IPS-20b (cell line): ENCODE data around the gene BCL11B.

Experiments used
- H3K27ac ChIP-seq: one replicate; pipeline ENCODE4 v1.5.1; 2013; ENCODE audit warnings: low read length
- H3K27me3 ChIP-seq: 2 replicates; pipeline ENCODE4 v1.6.1; 2013; ENCODE audit warnings: mild to moderate bottlenecking, low read length, inconsistent platforms; ENCODE audit not compliant: insufficient read depth
- H3K36me3 ChIP-seq: 2 replicates; pipeline ENCODE4 v1.6.1; 2013; ENCODE audit warnings: low read depth, mild to moderate bottlenecking, inconsistent platforms, low read length, moderate library complexity; ENCODE audit not compliant: insufficient read depth
- H3K4me1 ChIP-seq: 2 replicates; pipeline ENCODE4 v1.6.1; 2013; ENCODE audit warnings: mild to moderate bottlenecking, control low read depth, inconsistent platforms, low read length, moderate library complexity; ENCODE audit not compliant: insufficient read depth
- H3K4me3 ChIP-seq: 2 replicates; pipeline ENCODE4 v1.5.1; 2013; ENCODE audit warnings: mild to moderate bottlenecking, low read length, inconsistent platforms
- H3K9ac ChIP-seq: 2 replicates; pipeline ENCODE4 v1.6.1; 2013; ENCODE audit warnings: low read depth, mild to moderate bottlenecking, inconsistent platforms, low read length, moderate library complexity
- H3K9me3 ChIP-seq: 2 replicates; pipeline ENCODE4 v1.6.1; 2013; ENCODE audit warnings: mild to moderate bottlenecking, low read depth, low read length, inconsistent platforms; ENCODE audit not compliant: insufficient read depth

The BCL11B gene

DNA sequence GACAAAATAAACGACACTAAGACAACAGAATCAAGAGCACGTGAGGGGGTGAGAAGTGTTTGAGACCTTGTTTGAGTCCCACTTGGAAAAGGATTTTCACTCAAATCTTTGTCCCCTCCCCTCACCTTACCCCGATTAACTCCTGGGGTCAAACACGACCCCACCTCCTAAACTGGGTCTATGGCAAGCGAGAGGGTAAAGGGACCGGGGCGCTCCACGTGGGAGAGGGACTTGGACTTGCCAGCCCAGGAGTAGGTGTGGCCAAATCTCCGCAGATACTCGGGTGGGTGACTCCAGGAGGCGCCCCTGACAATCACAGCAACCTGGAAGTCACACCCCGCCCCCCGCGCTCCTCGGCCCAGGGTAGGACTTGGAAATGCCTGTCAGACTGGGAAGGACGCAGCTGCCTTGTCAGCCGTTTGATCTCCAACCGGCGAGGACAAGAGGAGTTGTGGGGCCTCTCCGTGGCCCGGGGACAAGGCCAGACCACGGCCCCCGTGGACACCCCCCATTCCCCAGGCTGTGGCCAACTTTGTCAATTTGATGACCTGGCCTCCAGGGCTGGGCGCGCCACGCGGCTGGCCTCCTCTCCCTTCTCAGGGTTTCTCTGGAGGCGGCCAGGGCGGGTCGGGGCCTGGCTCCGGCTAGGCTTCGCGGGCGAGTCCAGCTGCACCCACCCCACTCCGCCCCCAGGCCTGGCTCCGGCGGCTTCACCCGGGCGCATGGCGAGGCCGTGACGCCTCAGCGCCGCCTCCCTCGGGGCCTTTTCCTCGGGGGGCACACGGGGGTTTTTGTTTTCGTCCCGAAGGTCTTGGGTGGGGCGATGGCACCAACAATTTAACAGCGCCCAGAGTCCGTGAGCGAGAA is 1.1 kb upstream of the BCL11B start:
- Histone ChIP-seq H3K9ac (peak overlapping the region; percentile 81; the same call in 1 of the 2 replicates), H3K36me3 (no peaks in the 10 kb centered on the region), H3K4me3 (peak overlapping the region; percentile 86), H3K9me3 (no peaks in the 10 kb centered on the region), H3K27me3 (peaks cover 81% of the 10 kb centered on the region), H3K27ac (no peak overlapping the region), H3K4me1 (peaks cover 19% of the 10 kb centered on the region)

DNA sequence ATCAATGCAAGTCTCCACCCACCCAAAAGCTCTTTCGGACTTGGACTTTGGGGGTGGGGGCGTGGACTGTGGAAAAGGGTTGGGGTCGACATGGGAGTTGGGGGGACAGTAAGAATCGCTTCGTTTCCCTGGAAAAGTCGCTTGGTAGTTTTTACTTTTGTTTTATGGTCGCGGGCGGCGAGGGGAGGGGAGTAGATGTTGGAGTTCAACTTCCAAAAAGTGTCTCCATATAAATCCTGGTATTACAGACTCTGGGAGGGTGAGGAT is 568 bp upstream of the BCL11B start:
- Histone ChIP-seq H3K4me1 (peaks cover 19% of the 10 kb centered on the region), H3K27ac (no peak overlapping the region), H3K36me3 (no peaks in the 10 kb centered on the region), H3K9ac (peak overlapping the region; percentile 81; the same call in 1 of the 2 replicates), H3K27me3 (peaks cover 81% of the 10 kb centered on the region), H3K4me3 (peak overlapping the region; percentile 86), H3K9me3 (no peaks in the 10 kb centered on the region)

DNA sequence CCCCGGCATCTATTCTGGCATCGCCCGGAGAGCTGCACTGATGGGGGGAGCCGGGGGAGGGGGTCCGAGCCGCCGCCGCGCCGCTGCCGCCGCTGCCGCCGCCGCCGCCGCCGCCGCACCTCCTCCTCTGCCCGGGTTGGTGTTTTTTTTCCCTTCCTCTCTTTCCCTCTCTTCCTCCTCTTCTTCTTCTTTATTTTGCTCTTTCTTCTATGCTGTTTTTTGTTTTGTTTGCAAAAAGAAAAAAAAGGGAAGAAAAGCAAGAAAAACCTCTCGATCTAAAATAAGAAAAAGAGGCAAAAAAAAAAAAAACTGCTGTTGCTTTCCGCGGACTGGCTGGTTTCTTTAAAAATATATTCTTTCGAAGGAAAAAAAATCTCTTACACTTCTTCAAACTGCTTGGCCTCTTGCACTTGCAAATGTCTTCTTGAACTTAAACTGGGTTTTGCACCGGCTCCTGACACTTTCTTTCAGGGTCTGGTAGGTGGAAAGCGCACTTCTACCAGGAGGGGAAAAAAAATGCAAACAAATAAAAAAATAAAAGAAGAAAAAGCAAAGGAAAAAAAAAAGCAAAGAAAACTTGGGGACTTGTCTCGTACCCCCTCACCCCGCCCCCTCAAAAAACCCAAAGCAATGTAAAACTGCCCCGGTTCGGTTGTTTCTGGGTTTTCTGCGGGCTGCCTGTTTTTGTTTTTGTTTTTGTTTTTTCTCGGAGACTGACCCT is 616 bp downstream of the BCL11B start:
- Histone ChIP-seq H3K9ac (peak overlapping the region; percentile 81; the same call in 1 of the 2 replicates), H3K9me3 (no peaks in the 10 kb centered on the region)

DNA sequence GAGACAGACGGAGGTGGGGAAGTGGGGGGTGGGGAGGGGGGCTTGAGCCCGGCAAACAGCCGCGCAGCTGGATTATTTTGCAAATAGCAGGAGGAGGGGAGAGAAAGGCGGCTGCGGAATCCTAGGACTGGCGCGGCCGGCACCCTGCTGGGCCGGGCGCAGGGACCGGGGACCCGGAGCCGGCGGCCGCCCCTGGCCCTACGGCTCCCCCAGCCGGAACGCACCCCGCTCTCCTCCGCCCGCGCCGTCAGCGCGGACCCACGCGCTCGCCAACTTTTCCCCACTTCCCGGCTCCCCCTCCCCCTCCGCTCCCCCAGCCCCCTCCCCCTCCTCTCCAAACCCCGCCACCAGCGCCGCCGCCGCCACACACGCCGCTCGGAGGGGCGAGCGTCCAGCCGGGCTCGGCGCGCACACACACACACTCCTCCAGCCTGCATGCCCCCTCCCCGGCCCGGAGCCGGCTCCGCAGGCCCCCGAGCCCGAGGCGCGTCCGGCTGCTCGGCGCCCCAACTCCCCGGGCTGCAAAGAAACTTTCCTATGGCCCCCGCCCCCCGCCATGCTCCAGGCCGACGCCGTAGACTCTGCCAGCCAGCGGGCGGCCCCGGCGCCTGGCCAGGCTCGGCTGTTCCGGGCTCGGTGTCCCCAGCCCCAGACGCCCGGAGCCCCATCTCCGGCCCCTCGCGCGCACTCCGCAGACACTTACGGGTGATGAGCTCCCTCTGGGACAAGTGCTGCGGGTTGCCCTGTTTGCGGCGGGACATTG is 1.4 kb downstream of the BCL11B start:
- Histone ChIP-seq H3K4me3 (peak overlapping the region; percentile 86), H3K27ac (no peak overlapping the region)

More for the DNA sequence above, 616 bp downstream of the BCL11B start:
- Histone ChIP-seq H3K27me3 (peaks cover 78% of the 10 kb centered on the region), H3K36me3 (no peaks in the 10 kb centered on the region), H3K4me3 (peak overlapping the region; percentile 86), H3K27ac (no peak overlapping the region), H3K4me1 (peaks cover 16% of the 10 kb centered on the region)

DNA sequence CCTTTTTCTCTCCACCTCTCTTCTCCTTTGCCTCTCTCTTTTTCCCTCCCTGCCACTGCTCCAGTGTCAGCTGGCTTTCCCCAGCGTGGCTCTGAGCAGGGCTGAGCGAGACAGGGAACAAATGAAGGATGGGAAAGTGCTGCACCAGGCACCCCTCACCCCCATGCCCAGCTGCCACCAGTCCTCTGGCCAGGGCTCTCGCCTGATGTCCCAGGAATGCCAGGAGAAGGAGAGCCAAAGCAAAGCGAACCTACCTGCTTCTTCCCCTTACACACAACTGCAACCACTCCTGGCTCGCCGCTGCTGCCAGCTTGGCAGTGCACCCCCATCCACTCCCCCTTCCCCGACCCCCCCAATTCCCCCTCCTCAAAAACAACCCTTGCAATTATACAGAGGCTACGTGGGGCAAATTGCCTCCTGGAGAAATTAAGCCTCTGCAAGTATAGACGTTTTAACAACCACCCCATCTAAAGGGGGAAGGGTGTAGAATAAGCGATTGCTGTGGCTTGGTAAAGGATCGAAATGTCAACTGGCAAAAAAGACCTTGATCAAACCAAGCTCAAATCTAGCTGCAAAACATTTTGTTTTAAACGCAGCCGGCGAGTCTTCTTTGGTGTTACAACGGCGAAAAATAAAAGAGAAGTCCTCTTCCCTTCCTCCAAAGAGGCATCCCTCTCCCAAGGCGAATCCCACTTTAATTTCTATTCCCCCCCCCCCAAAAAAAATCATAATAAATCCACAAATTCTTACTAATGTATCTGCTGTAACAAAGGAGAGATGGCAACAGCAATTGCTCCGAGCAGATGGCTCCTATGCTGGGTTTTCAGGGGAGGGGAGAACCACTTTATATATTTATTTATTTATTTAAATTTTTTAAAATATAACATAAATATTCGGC is 2.9 kb downstream of the BCL11B start:
- peaks cover 79% of the 10 kb centered on the region for H3K27me3 ChIP-seq

More for the DNA sequence above, 1.4 kb downstream of the BCL11B start:
- Histone ChIP-seq H3K9ac (peak overlapping the region; percentile 72; the same call in 1 of the 2 replicates), H3K4me1 (peaks cover 20% of the 10 kb centered on the region), H3K27me3 (peaks cover 78% of the 10 kb centered on the region), H3K9me3 (no peaks in the 10 kb centered on the region), H3K36me3 (no peaks in the 10 kb centered on the region)

DNA sequence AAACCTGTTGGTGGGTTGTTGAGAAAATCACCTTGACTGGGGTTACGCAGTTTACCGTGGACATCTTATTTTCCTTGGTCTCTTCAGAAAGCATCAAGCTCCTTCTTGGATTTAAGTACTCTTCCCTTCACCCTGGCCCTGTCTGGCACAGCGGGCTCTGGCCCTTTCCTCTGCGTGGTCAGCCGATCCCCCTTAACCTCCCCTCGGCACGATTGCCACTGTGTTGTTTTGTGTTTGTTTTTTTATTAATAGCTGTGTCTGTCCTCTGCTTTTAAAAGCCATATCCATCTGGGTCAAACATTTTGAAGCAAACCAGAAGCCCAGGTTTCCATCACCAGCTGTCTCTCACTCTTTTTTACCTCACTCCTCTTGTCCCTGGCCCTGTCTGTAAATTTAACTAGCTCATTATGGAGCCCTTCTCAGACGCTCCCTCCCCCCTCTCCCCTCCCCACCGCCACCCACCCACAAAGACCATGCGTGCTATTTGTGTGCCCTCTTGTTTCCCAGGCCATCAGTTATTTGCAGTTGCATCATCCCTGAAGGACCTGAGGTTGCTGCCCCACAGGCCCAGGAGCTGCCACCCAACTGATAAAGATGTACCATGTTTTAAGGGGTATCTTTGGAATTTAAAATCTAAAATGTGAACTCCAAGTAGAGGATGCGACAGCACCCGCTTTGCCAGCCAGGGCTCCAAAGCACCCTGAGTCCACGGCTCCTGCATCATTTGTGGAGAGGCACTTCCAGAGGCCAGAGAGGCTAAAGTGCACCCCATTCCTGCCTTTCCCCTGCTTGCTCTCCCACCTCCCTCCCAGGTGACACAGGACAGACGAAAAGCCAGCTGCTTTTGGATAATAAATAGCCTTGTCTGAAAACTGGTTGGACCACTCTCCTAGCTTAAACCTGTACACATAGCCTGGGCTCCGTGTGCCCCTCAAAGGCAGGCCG is 3.9 kb downstream of the BCL11B start:
- H3K36me3 ChIP-seq, result no peaks in the 10 kb centered on the region
- H3K9me3 ChIP-seq, result no peaks in the 10 kb centered on the region
- peaks cover 28% of the 10 kb centered on the region for H3K4me1 ChIP-seq
- H3K4me3 ChIP-seq, result peak overlapping the region; percentile 71; the same call in 1 of the 2 replicates
- no peak overlapping the region for H3K27ac ChIP-seq
- H3K27me3 ChIP-seq, result peaks cover 69% of the 10 kb centered on the region
- H3K9ac ChIP-seq, result peak overlapping the region; percentile 49; the same call in 1 of the 2 replicates

More for the DNA sequence above, 2.9 kb downstream of the BCL11B start:
- no peaks in the 10 kb centered on the region for H3K9me3 ChIP-seq
- H3K4me1 ChIP-seq, result peaks cover 20% of the 10 kb centered on the region
- H3K27ac ChIP-seq, result no peak overlapping the region
- peak overlapping the region; percentile 50; the same call in 1 of the 2 replicates for H3K9ac ChIP-seq
- H3K4me3 ChIP-seq, result peak overlapping the region; percentile 71
- no peaks in the 10 kb centered on the region for H3K36me3 ChIP-seq

DNA sequence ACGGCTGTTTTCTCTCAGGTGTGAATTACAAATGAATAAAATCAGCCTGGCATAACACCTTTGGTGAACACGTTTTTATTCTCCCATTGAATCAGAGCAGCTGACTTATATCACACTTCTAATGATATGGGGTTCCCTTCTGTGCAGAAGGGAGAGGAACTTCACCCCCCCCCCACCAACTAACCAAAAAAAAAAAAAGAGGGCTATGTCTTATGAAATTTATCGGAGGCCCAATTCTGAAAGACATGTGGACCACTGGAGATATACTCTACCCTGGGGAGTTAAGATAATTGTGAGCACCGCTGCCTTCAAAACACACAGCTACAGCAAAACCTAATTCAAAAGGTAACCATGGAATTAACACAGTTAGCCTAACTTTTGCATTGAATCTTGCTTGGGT is 4.6 kb downstream of the BCL11B start:
- H3K9ac ChIP-seq, result peak overlapping the region; percentile 49; the same call in 1 of the 2 replicates
- peaks cover 35% of the 10 kb centered on the region for H3K4me1 ChIP-seq
- no peaks in the 10 kb centered on the region for H3K9me3 ChIP-seq
- H3K36me3 ChIP-seq, result no peaks in the 10 kb centered on the region
- no peak overlapping the region for H3K27ac ChIP-seq
- peaks cover 62% of the 10 kb centered on the region for H3K27me3 ChIP-seq
- H3K4me3 ChIP-seq, result 0 out of 2 replicates have a peak overlapping the region, but pooled peaks have one; percentile 13

DNA sequence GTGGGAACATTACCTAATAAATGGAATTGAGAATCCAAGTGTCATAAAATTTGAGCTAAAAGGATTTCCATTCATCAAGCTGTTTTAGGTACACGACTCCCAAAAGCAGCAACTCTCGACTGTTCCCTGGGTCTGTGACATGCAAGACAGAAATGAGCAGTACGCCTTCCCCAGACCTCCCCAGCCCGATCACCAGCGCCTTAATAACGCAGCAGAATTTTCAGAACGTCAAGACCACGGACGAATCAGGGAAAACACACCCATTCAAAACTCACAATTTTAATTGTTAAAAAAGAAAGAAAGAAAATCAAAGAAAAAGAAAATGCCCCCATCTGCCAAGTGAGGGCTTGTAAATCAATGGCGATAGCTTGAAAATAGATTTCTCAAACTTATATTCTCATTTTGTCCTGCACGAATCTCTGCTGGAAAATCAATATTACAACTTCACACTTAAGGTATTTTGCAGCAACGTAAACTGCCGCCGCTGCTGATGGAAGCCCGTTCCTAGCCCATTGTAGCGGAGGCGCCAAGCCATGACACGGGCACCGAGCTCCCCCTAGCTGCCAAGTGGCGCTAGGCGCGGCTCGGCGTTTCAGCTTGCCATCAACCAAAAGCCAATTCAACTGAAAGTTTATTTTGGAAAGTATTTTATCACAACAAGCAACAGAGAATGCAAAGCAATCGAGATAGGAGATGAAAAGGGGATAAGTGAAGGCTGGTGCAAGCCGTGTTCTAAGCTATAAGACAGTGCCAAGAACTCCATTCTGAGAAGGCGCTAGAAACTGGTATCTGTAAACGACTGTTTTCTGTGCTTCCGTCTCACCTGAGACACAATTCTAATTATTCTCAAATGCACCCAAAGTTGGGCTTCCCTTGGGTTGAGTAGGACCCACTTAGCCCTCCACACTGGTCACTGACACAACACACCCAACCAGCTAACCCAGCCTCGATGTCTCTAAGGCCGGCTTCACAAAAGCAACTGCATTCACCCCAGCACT is 5.5 kb downstream of the BCL11B start:
- no peak overlapping the region for H3K27ac ChIP-seq
- H3K9ac ChIP-seq, result peak overlapping the region; percentile 29; the same call in 1 of the 2 replicates
- peaks cover 55% of the 10 kb centered on the region for H3K27me3 ChIP-seq

DNA sequence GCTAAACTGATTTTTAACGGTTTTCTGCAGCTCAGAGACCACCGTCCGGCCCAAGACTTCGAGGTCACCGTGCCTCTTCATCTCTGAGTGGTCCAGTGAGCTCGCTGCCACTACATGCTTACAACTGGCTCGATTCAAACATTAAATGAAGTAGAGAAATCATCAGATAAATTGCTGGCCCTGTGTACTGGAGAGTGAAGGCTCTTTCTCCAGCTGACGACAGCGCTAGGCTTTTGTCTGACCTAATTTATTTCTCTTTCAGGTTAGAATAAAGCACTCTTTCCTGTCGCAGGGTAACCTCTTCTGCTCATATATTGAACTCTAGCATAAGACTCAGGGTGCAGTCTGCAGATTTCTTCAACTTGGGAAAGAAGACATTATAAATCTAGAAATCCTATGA is 6.4 kb downstream of the BCL11B start:
- Histone ChIP-seq H3K9me3 (no peaks in the 10 kb centered on the region), H3K27me3 (peaks cover 53% of the 10 kb centered on the region), H3K36me3 (no peaks in the 10 kb centered on the region), H3K4me3 (no peak overlapping the region), H3K4me1 (peaks cover 50% of the 10 kb centered on the region), H3K27ac (no peak overlapping the region), H3K9ac (peak overlapping the region; percentile 29; the same call in 1 of the 2 replicates)

More for the DNA sequence above, 5.5 kb downstream of the BCL11B start:
- no peaks in the 10 kb centered on the region for H3K9me3 ChIP-seq
- no peaks in the 10 kb centered on the region for H3K36me3 ChIP-seq
- H3K4me3 ChIP-seq, result peak overlapping the region; percentile 50; the same call in 1 of the 2 replicates
- peaks cover 43% of the 10 kb centered on the region for H3K4me1 ChIP-seq
